WTC11 (cell line): ENCODE results near the gene FAM240A.

Source experiments
- AFF4 ChIP-seq: sonication (generic); formaldehyde crosslinking; IDR thresholded peaks from 2 replicates; pipeline ENCODE4 v1.8.1; 2023; ENCODE audit warnings: mild to moderate bottlenecking, missing genetic modification reagents, borderline replicate concordance
- CTCF ChIP-seq: fragments of 200-600 bp; IDR thresholded peaks from 2 replicates; pipeline ENCODE4 v1.8.0; 2022; ENCODE audit warnings: antibody characterized with exemption
- FOXP1 ChIP-seq: sonication (generic); formaldehyde crosslinking; IDR thresholded peaks from 2 replicates; pipeline ENCODE4 v1.8.0; 2022; ENCODE audit warnings: missing genetic modification reagents, mild to moderate bottlenecking, moderate library complexity, borderline replicate concordance
- MAX ChIP-seq: sonication (generic); formaldehyde crosslinking; IDR thresholded peaks from 2 replicates; pipeline ENCODE4 v1.8.0; 2022; ENCODE audit warnings: mild to moderate bottlenecking, missing genetic modification reagents
- MLX ChIP-seq: sonication (generic); formaldehyde crosslinking; IDR thresholded peaks from 2 replicates; pipeline ENCODE4 v1.8.1; 2023; ENCODE audit warnings: mild to moderate bottlenecking, missing genetic modification reagents, moderate library complexity
- NR1H2 ChIP-seq: sonication (generic); formaldehyde crosslinking; IDR thresholded peaks from 2 replicates; pipeline ENCODE4 v1.9.0; 2021; ENCODE audit warnings: mild to moderate bottlenecking, moderate library complexity, missing genetic modification reagents
- NR2C2 ChIP-seq: sonication (generic); formaldehyde crosslinking; IDR thresholded peaks from 2 replicates; pipeline ENCODE4 v1.8.0; 2022; ENCODE audit warnings: mild to moderate bottlenecking, missing genetic modification reagents
- TCF7 ChIP-seq: sonication (generic); formaldehyde crosslinking; IDR thresholded peaks from 2 replicates; pipeline ENCODE4 v1.8.0; 2022; ENCODE audit warnings: mild to moderate bottlenecking, low read depth, missing genetic modification reagents, moderate library complexity

- TF ChIP-seq CTCF (no peak), AFF4 (CRISPR knock-in tag) (no peak), FOXP1 (CRISPR knock-in tag) (no peak), NR1H2 (CRISPR knock-in tag) (no peak), MLX (CRISPR knock-in tag) (no peak), MAX (CRISPR knock-in tag) (no peak), TCF7 (CRISPR knock-in tag) (no peak), NR2C2 (no peak)
Measured at GRCh38 chr3:46565077-46565476, 47.2 kb upstream of the FAM240A start.
